T-helper 2 cell treated with Interferon-gamma antibody and Interleukin-4, amounts not matched to agents 5 μg/mL and 100 μg/mL, for 36 hours (primary cell): ENCODE measurements around the gene IGIP.

ENCODE experiments used
- DNase-seq: peaks from one replicate; pipeline ENCODE4 v3.0.0; 2021; ENCODE audit warnings: low spot score
- H3K27ac Mint-ChIP-seq: one replicate; pipeline ENCODE4 v1.8.0; 2021; ENCODE audit warnings: mild to moderate bottlenecking, mixed read lengths
- H3K27me3 Mint-ChIP-seq: one replicate; pipeline ENCODE4 v1.8.0; 2021; ENCODE audit warnings: low read depth, mixed read lengths
- H3K36me3 Mint-ChIP-seq: one replicate; pipeline ENCODE4 v1.8.0; 2021; ENCODE audit warnings: low read depth, mixed read lengths
- H3K4me1 Mint-ChIP-seq: one replicate; pipeline ENCODE4 v1.8.0; 2021; ENCODE audit warnings: low read depth, mixed read lengths
- H3K4me3 Mint-ChIP-seq: one replicate; pipeline ENCODE4 v1.8.0; 2022; ENCODE audit warnings: mild to moderate bottlenecking, moderate library complexity, mixed read lengths
- H3K9me3 Mint-ChIP-seq: one replicate; pipeline ENCODE4 v1.8.0; 2021; ENCODE audit warnings: mixed read lengths

The IGIP gene

GRCh38 chr5:140107312-140108092, 18.2 kb upstream of the IGIP start:
- Mint-ChIP-seq H3K4me3 (peak overlapping the region; percentile 100), H3K27ac (peak overlapping the region; percentile 95), H3K36me3 (peaks cover 6% of the 10 kb centered on the region), H3K9me3 (no peaks in the 10 kb centered on the region), H3K27me3 (peaks cover 77% of the 10 kb centered on the region), H3K4me1 (peaks cover 37% of the 10 kb centered on the region)
- peak; percentile 90 for DNase-seq

GRCh38 chr5:140108093-140109017, 17.4 kb upstream of the IGIP start:
- Mint-ChIP-seq H3K27me3 (peaks cover 75% of the 10 kb centered on the region), H3K9me3 (no peaks in the 10 kb centered on the region), H3K4me1 (peaks cover 42% of the 10 kb centered on the region), H3K36me3 (peaks cover 6% of the 10 kb centered on the region), H3K27ac (peak overlapping the region; percentile 95), H3K4me3 (peak overlapping the region; percentile 100)
- no peak for DNase-seq

GRCh38 chr5:140109018-140109758, 16.5 kb upstream of the IGIP start:
- Mint-ChIP-seq H3K27ac (no peak overlapping the region), H3K9me3 (no peaks in the 10 kb centered on the region), H3K36me3 (peaks cover 6% of the 10 kb centered on the region), H3K4me3 (peak overlapping the region; percentile 100), H3K4me1 (peaks cover 42% of the 10 kb centered on the region), H3K27me3 (peaks cover 70% of the 10 kb centered on the region)
- DNase-seq = no peak

- H3K36me3 Mint-ChIP-seq = peaks cover 11% of the 10 kb centered on the region
- H3K9me3 Mint-ChIP-seq = no peaks in the 10 kb centered on the region
- H3K4me1 Mint-ChIP-seq = peaks cover 46% of the 10 kb centered on the region
- no peak overlapping the region for H3K27ac Mint-ChIP-seq
- peak overlapping the region; percentile 100 for H3K4me3 Mint-ChIP-seq
- no peak for DNase-seq
- peaks cover 62% of the 10 kb centered on the region for H3K27me3 Mint-ChIP-seq
These were observed 15.7 kb upstream of the IGIP start for GRCh38 chr5:140109759-140110645.

DNA sequence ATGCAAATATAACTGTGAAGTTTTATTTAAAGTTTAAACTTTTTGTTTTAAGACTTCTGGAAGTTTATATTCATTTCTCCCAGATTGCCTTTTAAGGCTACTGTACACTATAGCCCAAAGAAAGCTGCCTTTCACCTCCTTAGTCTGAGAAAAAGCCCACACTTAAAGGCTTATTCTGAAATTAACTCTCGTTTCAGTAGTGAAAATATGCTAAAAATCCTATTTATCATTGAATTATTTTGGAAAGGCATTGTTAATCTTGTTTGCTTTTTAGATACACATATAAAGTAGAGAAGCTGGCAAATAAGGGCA, 15.1 kb upstream of the IGIP start:
- Mint-ChIP-seq H3K4me3 (no peak overlapping the region), H3K27me3 (peaks cover 56% of the 10 kb centered on the region), H3K36me3 (peaks cover 11% of the 10 kb centered on the region), H3K9me3 (no peaks in the 10 kb centered on the region), H3K27ac (no peak overlapping the region), H3K4me1 (peaks cover 49% of the 10 kb centered on the region)
- no peak for DNase-seq

GRCh38 chr5:140111011-140111858, 14.5 kb upstream of the IGIP start:
- DNase-seq = no peak
- peaks cover 11% of the 10 kb centered on the region for H3K36me3 Mint-ChIP-seq
- H3K27ac Mint-ChIP-seq = no peak overlapping the region
- H3K9me3 Mint-ChIP-seq = no peaks in the 10 kb centered on the region
- H3K4me1 Mint-ChIP-seq = peaks cover 54% of the 10 kb centered on the region
- no peak overlapping the region for H3K4me3 Mint-ChIP-seq
- H3K27me3 Mint-ChIP-seq = peaks cover 52% of the 10 kb centered on the region

GRCh38 chr5:140111859-140112551, 13.7 kb upstream of the IGIP start:
- Mint-ChIP-seq H3K9me3 (no peaks in the 10 kb centered on the region), H3K4me3 (peak overlapping the region; percentile 51), H3K36me3 (peaks cover 13% of the 10 kb centered on the region), H3K4me1 (peaks cover 53% of the 10 kb centered on the region), H3K27ac (no peak overlapping the region), H3K27me3 (peaks cover 48% of the 10 kb centered on the region)
- DNase-seq = no peak

DNA sequence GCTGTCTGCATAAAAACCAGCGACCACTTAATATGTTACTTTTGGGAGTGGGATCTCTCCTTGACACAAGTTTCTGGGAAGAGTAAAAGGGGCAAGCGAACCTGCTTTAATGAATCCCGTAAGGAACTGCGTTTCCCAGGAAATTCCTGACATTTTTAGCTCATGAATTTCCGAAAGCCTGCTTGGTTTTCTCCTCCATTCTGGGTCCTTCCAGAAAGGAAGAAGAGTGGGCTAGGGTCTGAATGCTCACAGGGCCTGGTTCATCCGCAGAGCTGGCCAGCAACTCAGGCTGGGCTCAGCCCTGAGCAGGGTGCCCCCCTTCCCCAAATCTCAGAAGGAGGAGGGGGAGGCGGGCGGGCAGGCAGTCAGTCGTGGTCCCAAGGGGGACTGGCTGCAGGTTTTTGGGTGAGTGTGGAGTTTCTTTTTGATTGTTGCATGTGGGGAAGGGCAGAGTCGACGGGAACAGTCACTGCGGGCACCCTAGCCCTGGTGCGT, 13.0 kb upstream of the IGIP start:
- DNase-seq = no peak
- Mint-ChIP-seq H3K27ac (peak overlapping the region; percentile 31), H3K4me1 (peaks cover 57% of the 10 kb centered on the region), H3K27me3 (peaks cover 46% of the 10 kb centered on the region), H3K9me3 (no peaks in the 10 kb centered on the region), H3K4me3 (peak overlapping the region; percentile 87), H3K36me3 (peaks cover 13% of the 10 kb centered on the region)

GRCh38 chr5:140113180-140113698, 12.5 kb upstream of the IGIP start:
- H3K36me3 Mint-ChIP-seq = peaks cover 14% of the 10 kb centered on the region
- peaks cover 43% of the 10 kb centered on the region for H3K27me3 Mint-ChIP-seq
- no peaks in the 10 kb centered on the region for H3K9me3 Mint-ChIP-seq
- peak overlapping the region; percentile 87 for H3K4me3 Mint-ChIP-seq
- H3K4me1 Mint-ChIP-seq = peaks cover 61% of the 10 kb centered on the region
- no peak for DNase-seq
- H3K27ac Mint-ChIP-seq = peak overlapping the region; percentile 92

DNA sequence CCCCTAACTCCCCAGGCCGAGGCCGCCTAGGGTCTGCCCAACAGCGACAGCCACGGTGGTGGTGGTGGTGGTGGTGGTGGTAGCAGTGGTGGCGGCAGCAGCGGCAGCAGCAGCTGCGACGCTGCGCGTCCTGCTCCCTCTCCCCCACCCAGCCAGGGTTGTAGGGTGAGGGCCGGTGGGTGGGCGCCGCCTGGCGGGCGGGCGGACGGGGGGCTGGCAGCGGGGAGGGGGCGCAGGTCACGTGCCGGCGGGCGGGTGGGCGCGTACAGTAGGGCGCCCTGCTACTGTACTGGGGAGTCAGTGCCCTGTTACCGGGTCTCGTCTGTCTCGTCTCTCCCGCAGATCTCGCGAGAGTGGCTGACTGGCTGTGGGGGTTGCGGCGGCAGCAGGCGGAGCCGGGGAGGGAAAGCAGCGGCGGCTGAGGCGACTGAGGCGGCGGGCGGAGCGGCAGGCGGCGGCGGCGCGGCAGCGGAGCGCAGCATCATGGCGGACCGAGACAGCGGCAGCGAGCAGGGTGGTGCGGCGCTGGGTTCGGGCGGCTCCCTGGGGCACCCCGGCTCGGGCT, 12.0 kb upstream of the IGIP start, which contains the start of gene PURA:
TSS of gene PURA (plus strand) at position 411 of the 565 bp plus-strand sequence. CDS start at position 484, 73 bp downstream.
- Mint-ChIP-seq H3K9me3 (no peaks in the 10 kb centered on the region), H3K27ac (peak within 1 kb of the TSS; percentile 92), H3K4me3 (peak within 1 kb of the TSS; percentile 95), H3K36me3 (peaks cover 12% of the 10 kb centered on the region), H3K4me1 (peaks cover 63% of the 10 kb centered on the region), H3K27me3 (peaks cover 39% of the 10 kb centered on the region)
- DNase-seq = peak; percentile 93

GRCh38 chr5:140114341-140115185, 11.2 kb upstream of the IGIP start:
- H3K4me1 Mint-ChIP-seq = peaks cover 55% of the 10 kb centered on the region
- H3K9me3 Mint-ChIP-seq = no peaks in the 10 kb centered on the region
- H3K4me3 Mint-ChIP-seq = peak overlapping the region; percentile 95
- DNase-seq = peak; percentile 49
- peaks cover 11% of the 10 kb centered on the region for H3K36me3 Mint-ChIP-seq
- H3K27me3 Mint-ChIP-seq = peaks cover 31% of the 10 kb centered on the region
- peak overlapping the region; percentile 87 for H3K27ac Mint-ChIP-seq
